Colon (tissue), 2 donors: Measurements from ENCODE around the gene RAB6A.

Experiments
- FAIRE-seq: peaks from 2 replicates; lab custom pipeline; 2012; peaks lifted over from hg19 to GRCh38; lab: Jason Lieb, UNC
- donor health status: control.
- donor health status: control.

Gene RAB6A

DNA sequence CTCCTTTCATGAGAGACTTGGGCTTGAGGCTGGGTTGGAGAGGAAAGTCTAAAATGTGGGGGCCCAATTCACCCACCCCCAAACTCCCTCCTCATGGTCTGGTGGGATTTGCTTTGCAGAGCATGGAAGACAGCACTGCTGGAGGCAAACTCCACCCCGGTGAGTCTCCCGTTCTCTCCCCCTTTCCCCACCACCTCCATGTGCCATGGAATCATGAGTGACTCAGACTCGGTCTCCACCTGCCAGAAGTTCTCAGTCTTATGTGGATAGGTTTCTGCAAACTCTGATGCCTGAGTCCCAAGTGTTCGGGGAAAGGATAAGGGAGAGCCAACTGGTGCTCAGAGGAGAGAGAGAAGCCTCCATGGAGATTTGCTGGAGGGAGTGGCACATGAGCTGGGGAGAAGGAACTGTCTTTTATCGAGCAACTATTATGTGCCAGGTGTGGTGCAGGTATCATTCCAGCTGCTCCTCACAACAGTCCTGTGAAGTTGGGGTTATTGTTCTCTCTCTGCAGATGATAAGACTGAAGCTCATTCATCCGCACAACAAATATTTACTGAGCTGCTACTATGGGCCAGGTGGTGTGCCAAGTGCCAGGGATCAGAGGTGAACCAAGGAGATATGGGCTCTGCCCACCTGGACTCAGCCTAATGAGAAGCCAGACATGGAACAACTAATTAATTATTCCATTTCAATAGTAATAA is 107.9 kb downstream of the RAB6A start:
- FAIRE-seq, result no peak

DNA sequence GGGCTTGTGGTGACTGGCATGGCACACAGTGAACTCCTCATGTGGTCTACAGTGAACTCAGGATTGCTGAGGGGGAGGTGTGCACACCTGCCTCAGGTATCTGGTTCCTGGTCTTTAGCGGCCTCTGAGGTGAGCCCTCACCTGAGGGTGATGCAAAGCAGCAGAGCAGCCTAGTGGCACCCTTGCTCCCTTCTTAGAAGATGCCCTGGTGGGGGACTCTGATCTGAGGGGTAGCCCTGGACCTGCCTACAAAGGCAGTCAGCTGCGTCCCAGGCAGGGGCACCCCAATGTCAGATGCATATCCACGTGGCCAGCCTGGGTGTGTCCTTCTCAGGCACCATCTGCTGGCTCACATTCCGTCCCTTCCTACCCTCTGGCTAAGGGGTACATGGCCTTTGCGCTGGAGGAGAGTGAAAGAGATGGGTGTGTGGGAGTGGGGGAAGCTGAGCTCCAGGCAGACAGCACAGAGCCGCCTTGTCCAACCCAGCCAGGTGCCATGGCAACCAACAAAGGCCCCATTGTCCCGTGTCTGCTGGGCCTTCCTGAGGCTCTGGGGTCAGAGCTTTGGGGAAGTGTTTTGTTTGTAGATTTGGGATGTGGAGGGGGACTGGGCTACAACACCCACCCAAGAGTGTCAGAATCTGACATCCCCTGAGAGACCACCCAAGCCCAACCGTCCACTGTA is 108.7 kb downstream of the RAB6A start:
- no peak for FAIRE-seq

DNA sequence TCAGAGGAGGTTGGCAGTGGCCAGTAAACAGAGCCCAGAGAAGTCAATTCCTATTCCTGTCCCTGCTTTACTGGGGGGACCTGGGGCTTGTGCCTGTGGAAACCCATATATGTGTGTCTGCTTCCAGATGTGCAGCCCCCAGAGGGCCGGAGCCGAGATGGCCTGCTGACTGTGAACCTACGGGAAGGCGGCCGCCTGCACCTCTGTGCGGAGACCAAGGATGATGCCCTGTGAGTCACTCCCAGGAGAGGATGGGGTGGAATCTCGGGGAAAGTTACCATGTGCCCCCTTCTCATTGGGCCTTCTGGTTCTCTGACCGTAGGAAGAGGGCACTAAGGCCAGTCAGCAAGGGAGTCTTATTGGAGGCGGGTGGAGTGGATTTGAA is 109.2 kb downstream of the RAB6A start:
- FAIRE-seq, result no peak

DNA sequence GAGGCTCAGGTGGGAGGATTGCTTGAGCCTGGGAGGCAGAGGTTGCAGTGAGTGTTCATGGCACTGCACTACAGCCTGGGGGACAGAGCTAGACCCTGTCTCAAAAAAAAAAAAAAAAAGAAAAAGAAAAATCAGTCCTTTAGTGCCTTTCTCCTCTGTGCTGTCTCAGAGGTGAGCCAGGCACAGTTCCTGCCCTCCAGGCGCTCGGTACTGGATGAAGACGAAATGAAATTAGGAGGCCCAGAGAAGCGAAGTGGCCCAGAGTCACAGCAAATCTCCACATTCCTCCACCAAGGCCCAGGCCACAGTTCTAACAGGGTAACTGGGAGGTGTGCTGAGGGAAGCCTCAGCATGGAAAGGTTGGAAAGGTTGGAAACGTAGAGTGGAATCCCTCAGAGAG is 109.6 kb downstream of the RAB6A start:
- no peak for FAIRE-seq

DNA sequence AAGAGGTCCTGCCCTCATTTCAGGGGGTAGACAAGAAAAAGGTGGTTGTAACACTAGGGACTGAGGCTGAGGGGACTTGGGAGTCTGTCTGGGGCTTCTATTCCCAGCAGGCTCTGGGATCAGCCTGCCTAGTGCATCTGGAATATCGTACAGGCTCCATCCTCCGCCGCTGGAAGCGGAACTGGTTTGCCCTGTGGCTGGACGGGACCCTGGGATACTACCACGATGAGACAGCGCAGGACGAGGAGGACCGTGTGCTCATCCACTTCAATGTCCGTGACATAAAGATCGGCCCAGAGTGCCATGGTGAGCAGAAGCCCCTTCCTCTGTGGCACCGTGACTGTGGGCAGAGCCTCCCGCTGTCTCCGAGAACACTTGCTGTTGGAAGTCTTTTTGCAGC is 110.5 kb downstream of the RAB6A start:
- FAIRE-seq, result no peak

DNA sequence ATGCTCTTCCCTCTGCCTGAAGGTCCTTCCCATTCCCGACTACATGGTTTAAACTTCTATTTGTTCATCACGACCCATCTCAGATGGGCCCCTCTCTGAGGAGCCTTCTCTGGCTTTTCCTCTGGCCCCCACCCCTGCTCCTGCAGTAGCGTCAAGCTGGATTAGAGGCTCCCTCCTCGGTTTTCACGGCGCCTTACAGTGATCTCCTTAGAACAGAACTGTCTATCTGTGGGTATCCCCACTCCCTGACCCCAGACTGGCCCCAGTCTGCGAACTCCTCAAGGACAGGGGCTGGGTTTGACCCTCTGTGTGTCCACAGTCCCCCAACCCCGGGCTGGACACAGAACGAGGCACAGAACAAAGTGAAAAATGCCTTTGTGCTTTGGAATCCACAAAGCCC is 111.7 kb downstream of the RAB6A start:
- no peak for FAIRE-seq

DNA sequence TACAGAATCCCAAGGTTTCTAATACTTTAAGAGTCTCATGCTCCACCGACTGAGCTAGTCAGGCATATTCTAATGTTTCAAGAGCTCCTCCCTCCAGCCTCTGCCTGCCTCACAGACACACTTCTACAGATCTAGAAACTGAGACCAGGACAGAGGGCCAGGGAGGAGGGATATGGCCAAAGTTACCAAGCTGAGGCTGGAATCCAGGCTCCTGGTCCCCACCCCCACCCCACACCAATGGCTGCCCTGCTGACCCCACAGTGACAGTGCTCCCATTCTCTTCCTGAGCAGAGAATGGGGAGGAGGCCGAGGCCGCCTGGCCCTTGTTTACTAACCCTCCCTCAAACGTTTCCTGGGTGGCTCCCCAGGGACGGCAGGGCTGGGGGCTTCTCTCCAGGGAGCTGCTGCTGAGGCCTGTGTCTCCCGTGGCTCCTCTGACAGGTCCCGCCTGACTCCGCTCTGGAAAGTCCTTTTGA is 112.3 kb downstream of the RAB6A start:
- no peak for FAIRE-seq

DNA sequence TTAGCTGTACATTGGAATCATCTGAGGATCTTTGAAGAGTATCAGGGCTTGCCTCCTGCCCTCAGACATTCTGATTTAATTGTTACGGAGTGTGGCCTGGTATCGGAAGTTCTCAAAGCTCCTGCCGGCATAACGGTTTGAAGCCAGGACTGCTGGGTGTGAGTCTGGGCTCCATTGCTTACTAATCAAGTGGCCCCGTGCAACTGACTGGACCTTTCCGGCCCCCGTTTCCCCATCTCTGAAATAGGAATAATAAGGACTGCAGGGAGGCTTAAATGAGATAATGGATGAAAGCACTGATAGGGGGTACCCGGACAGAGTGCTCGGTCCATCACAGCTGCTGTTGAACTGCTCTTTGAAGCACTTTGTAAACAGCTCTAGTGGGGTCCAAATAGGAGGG is 112.8 kb downstream of the RAB6A start:
- no peak for FAIRE-seq

DNA sequence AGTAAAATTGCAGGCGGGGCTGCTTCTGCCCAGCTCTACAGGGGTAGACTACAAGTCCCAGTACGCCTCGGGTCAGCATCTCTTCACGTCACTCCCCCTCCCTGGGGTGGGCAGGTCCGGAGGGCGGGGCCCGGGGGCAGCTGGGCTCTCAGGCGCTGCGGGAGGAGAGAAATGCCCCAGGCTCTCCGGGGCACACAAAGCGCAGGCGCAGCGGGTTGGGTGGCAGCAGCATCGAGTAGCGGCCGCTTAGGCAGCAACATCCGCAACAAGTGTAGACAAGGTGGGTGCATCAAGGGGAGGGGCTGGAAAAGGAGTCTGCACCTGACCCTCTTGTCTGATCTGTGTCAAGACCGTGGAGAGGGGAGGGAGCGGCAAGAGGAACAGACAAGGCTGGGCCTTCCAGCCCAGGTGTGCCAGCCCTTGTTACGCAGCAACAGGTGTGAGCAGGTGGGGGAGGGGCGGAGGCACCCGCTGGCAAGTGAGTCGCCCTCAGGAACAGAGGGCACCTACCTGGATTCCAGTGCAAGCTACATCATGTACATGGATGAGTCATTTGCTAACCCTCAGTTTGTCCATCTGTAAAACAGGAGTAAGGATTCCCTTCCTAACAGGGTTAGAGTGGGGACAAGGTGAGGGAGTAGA is 113.3 kb downstream of the RAB6A start:
- no peak for FAIRE-seq

DNA sequence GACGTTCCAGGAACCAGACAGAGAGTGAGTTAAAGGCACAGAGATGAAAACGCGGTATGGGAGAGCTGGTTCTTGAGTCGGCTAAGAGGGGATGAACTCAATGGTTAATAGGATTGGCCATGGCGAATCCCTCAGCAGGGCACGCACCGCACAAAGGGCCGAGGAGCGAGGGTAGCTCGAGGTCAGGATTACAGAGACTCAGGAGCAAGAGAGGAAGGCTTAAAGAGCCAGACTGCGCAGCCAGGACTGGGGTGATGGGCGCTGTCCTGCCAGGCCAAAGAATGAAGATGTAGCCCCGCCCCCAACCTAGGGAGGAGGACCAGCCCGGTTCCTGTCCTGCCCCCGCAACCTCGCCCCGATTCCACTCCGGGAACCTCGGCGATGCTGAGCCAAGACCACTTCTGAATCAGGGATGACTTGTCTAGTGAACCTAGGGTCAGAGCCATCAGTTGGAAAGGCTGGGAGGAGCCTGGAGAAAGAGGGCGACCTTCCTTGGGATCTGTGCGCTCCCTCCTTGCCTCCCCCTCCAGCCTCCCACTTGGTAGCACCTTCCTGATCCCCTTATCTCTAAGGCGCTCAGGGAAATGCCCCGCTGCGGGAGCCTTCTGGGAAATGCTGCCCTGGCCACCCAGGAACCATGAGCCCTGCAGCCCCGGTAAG is 114.8 kb downstream of the RAB6A start, which contains the start of gene PLEKHB1:
Gene PLEKHB1, plus strand, starts transcription at position 610 of the 660 bp plus-strand sequence. Its CDS starts 28 bp downstream, at position 638.
- no peak for FAIRE-seq

DNA sequence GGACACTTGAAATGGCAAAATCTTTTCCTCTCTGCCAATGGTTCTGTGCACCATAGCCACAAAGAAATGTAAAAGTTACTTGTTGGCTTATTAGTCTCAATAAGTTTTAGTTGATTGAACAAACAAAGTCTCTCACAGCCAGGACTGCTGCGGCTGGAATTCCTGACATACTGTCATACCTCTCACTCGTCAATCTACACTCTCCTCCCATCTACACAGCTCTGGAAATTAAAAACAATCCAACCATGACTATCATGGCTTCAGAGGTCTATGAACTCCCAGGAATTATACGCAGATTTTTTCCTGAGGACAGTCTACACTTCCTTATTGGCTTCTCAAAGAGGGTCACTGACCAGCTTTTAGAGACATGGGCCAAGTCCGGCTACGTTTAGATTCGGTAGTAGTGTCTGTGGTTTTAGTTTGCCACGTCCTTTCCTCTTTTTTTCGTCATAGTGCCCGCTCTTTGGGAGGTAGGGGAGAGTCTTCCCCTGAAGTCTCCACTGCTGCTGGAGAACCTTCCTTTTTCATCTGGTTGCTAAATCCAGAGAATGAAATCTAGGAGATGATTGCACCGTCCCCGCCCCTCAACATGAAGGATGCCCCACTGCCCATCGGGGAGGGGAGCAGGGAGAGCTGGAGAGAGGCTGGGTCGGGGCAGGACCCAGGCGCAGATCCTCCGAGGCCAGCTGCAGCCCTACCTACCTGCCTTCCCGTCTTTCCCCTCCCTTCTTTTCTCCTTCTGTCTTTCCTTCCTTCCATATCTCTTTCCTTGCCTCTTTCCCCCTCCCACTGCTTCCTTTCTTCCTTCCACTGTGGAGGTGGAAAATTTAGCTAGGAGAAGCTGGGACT is 115.5 kb downstream of the RAB6A start:
- FAIRE-seq, result no peak

DNA sequence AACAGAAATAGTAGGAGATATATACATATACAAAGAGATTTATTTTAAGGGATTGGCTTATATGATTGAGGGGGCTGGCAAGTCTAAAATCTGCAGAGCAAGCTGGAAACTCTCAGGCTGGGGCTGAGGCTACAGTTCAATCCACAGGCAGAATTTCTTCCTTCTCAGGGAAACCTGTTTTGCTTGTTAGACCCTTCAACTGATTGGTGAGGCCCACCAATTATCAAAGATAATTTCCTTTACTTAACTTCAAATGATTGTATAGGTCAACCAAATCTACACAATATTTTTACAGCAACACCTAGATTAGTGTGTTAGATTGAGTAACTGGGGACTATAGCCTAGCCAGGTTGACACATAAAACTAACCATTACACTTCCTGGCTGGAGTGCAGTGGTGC is 119.2 kb downstream of the RAB6A start:
- no peak for FAIRE-seq

DNA sequence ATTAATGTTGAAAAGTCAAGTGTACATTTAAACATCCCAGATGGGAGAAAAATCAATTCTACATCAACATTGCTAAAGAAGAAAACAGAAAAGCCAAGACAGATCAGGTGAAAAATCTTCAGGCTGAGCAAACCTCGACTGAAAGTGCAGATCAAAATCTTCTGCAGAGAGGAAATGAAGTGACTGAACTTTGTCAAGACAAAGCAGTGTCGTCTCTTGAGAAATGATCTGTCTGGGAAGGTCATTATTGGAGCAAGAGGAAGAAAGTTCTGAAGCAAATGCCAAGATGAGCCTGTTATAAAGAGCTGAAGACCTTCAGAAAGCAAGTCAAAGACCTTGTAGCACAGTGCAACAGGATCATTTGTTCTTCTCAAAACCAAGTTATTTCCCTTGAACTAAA is 120.3 kb downstream of the RAB6A start:
- FAIRE-seq, result no peak

DNA sequence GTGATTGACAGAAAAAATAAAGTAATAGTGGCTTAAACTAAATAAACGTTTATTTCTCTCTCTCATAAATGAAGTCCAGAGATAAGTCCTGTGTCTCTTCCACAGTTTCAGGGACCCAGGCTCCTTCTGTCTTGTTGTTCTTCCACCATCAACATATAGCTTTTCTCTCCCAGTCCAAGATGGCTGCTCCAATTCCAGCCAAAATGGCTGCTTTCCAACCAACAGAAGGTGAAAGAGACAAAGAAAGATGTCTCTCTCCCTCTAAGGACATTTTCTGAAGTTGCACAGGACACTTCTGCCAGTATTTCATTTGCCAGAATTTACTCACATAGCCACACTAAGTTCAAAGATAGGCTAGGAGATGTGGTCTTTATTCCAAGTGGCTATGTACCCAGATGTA is 123.9 kb downstream of the RAB6A start:
- FAIRE-seq, result no peak

DNA sequence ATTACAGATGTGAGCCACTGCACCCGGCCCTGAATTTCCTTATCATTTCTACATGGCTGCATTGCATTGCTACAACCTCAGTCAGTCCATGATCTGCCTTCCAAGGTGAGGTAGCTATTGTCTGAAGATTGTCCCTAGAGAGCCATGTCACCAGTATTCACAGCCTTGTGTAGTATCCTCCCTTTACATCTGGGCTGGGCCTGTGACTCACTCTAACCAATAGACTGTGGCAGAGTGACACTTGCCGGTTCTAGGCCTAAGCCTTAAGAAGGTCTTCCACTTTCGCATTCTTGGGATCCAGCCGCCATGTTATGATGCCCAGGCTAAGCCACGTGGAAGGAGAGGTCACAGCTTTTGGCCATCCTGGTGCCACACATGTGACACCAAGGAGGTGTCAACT is 124.6 kb downstream of the RAB6A start:
- FAIRE-seq, result no peak

DNA sequence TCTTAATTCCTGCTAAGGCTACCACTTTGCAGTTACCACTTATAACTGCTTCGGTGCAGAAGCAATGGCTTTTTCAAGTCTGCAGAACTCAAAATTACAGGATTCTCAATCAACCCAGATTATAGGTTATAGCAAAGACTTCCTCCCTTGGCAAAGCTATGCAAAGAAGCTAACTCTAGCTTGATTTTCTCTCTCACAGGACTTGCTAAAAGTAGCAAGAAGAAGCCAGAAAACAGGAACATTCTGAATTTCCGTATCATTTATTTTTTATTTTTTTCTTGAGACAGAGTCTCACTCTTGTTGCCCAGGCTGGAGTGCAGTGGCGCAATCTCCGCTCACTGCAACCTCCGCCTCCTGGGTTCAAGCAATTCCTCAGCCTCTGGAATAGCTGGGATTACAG is 125.2 kb downstream of the RAB6A start:
- no peak for FAIRE-seq

DNA sequence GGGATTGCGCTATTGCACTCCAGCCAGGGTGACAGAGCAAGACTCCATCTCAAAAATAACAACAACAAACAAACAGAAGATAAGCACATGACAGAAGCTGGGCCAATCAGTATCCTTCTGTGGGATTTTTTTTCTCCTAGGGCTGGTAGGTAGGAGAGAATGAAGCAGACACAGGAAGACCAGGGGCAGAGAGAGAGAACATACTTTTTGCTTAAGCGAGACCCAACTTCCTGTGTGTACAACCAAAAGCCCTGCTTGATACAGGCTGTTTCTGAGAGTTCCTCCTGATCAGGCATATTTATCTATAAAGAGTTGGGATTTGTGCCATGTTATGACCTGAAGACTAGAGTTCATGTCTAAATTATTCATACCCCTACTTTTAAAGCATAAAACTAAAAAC is 126.9 kb downstream of the RAB6A start:
- FAIRE-seq, result no peak

DNA sequence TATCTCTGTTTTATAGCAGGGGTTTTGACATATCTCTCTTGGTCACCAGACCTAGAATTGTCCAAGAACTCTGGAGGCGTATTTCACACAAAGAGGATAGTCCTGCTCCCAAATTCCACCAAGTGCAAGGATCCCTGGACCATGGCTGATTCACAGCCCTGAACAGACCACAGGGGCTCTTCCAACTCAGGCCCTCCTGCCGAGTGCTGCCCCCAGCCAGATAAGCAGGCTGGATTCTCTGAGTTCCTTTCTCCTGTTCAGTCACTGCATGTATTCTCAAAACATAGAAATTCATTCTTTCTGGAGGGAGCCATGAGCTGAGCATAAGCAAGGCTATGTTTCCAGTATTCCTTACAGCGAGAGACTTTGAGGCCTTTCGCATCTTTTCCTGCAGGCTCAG is 127.9 kb downstream of the RAB6A start:
- no peak for FAIRE-seq

DNA sequence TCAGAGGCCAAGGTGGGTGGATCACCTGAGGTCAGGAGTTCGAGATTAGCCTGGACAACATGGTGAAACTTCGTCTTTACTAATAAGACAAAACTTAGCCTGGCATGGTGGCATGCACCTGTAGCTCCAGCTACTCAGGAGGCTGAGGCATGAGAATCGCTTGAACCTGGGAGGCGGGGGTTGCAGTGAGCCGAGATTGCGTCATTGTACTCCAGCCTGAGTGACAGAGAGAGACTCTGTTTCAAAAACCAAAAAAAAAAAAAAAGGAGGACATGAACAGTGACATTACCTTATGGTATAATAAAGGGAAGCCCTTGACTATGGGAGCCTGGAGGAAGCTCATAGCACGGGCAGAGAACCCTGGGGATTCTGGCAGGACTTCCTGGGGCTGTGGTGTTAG is 131.0 kb downstream of the RAB6A start:
- no peak for FAIRE-seq

DNA sequence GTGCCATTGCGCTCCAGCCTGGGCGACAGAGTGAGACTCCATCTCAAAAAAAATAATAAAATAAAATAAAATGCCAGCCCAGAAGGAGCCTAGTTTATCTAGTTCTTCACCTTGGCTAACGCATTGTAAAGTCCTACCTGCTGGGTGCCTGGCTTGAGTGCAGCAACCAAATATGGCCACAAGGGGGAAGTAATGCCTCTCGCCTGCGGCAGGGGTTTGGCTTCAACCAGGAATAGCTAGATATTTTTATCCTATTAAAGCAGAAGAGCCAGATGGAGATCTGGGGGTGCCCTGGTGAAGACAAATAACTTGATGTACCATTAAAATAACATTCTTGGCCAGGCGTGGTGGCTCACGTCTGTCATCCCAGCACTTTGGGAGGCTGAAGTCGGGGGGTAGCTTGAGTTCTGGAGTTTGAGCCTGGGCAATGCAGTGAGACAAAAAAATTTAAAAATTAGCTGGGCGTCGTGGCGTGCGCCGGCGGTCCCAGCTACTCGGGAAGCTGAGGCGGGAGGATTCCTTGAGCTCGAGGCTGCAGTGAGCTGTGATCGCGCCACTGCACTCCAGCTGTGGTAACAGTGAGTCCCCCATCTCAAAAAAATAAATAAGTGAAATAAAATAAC is 135.1 kb downstream of the RAB6A start:
- no peak for FAIRE-seq
